Subcutaneous abdominal adipose tissue (tissue), 5 donors: ENCODE results near the gene PPP1R2C.

Experiments used
- H3K27ac ChIP-seq: one replicate; pipeline ENCODE4 v1.7.0; 2013; ENCODE audit warnings: low read depth, mild to moderate bottlenecking, inconsistent platforms, low read length, moderate library complexity
- H3K27me3 ChIP-seq, 5 donors: one replicate each; pipeline ENCODE4 v1.7.0; 2013; ENCODE audit warnings: low read length in 5 of 5, inconsistent platforms in 1 of 5; ENCODE audit not compliant: control insufficient read depth in 5 of 5, insufficient read depth in 4 of 5
- H3K36me3 ChIP-seq, 5 donors: one replicate each; pipeline ENCODE4 v1.7.0; 2013; ENCODE audit warnings: low read length in 5 of 5; ENCODE audit not compliant: control insufficient read depth in 5 of 5, insufficient read depth in 5 of 5
- H3K4me1 ChIP-seq, 5 donors: one replicate each; pipeline ENCODE4 v1.7.0; 2013; ENCODE audit warnings: low read length in 5 of 5, mild to moderate bottlenecking in 3 of 5, moderate library complexity in 1 of 5; ENCODE audit not compliant: control insufficient read depth in 5 of 5, insufficient read depth in 5 of 5
- H3K4me3 ChIP-seq, 5 donors: one replicate each; pipeline ENCODE4 v1.7.0; 2013; ENCODE audit warnings: low read length in 5 of 5, low read depth in 1 of 5
- H3K9ac ChIP-seq, 5 donors: one replicate each; pipeline ENCODE4 v1.7.0; 2013; ENCODE audit warnings: low read length in 5 of 5, mild to moderate bottlenecking in 4 of 5, moderate library complexity in 3 of 5
- H3K9me3 ChIP-seq, 5 donors: one replicate each; pipeline ENCODE4 v1.7.0; 2013; ENCODE audit warnings: low read length in 5 of 5; ENCODE audit not compliant: control insufficient read depth in 5 of 5
- donor health status: healthy.
- donor health status: healthy.
- donor health status: healthy.
- donor health status: healthy.
- donor health status: healthy.

PPP1R2C gene

GRCh38 chrX:42752730-42753129 is 25.2 kb downstream of the PPP1R2C start:
- Histone ChIP-seq H3K4me1 (peaks cover 2 to 13% (median 9%) of the 10 kb centered on the region in 5 donors), H3K36me3 (no peaks in the 10 kb centered on the region), H3K27me3 (peaks cover 0 to 8% (median 0%) of the 10 kb centered on the region in 5 donors), H3K4me3 (no peak overlapping the region), H3K9ac (no peak overlapping the region), H3K9me3 (no peaks in the 10 kb centered on the region), H3K27ac (no peak overlapping the region)

GRCh38 chrX:42751573-42751972 is 26.4 kb downstream of the PPP1R2C start:
- H3K4me3 ChIP-seq = no peak overlapping the region
- no peak overlapping the region for H3K9ac ChIP-seq
- H3K9me3 ChIP-seq = no peaks in the 10 kb centered on the region
- H3K36me3 ChIP-seq = no peaks in the 10 kb centered on the region
- no peak overlapping the region for H3K27ac ChIP-seq
- H3K27me3 ChIP-seq = peaks cover 0 to 8% (median 2%) of the 10 kb centered on the region in 5 donors
- peaks cover 2 to 14% (median 13%) of the 10 kb centered on the region in 5 donors for H3K4me1 ChIP-seq

- Histone ChIP-seq H3K27me3 (peaks cover 0 to 8% (median 2%) of the 10 kb centered on the region in 5 donors), H3K27ac (no peak overlapping the region), H3K36me3 (no peaks in the 10 kb centered on the region), H3K4me1 (peaks cover 0 to 7% (median 0%) of the 10 kb centered on the region in 5 donors), H3K4me3 (no peak overlapping the region), H3K9me3 (no peaks in the 10 kb centered on the region), H3K9ac (no peak overlapping the region)
Observed at GRCh38 chrX:42748067-42748850, 29.7 kb downstream of the PPP1R2C start.

GRCh38 chrX:42746606-42747005 is 31.4 kb downstream of the PPP1R2C start:
- no peak overlapping the region for H3K27ac ChIP-seq
- no peaks in the 10 kb centered on the region for H3K9me3 ChIP-seq
- no peaks in the 10 kb centered on the region for H3K36me3 ChIP-seq
- H3K4me1 ChIP-seq = peaks cover 0 to 7% (median 0%) of the 10 kb centered on the region in 5 donors
- H3K9ac ChIP-seq = no peak overlapping the region
- no peak overlapping the region for H3K4me3 ChIP-seq
- H3K27me3 ChIP-seq = peaks cover 0 to 6% (median 2%) of the 10 kb centered on the region in 5 donors

- Histone ChIP-seq H3K36me3 (no peaks in the 10 kb centered on the region), H3K9ac (no peak overlapping the region), H3K9me3 (no peaks in the 10 kb centered on the region), H3K27ac (no peak overlapping the region), H3K27me3 (peaks cover 0 to 3% (median 0%) of the 10 kb centered on the region in 5 donors), H3K4me1 (peaks cover 0 to 4% (median 0%) of the 10 kb centered on the region in 5 donors), H3K4me3 (no peak overlapping the region)
Observed at GRCh38 chrX:42740456-42740855, 37.5 kb downstream of the PPP1R2C start.

- Histone ChIP-seq H3K36me3 (no peaks in the 10 kb centered on the region), H3K4me1 (peaks cover 0 to 4% (median 0%) of the 10 kb centered on the region in 5 donors), H3K27ac (no peak overlapping the region)
Observed at GRCh38 chrX:42739741-42740140, 38.2 kb downstream of the PPP1R2C start.

GRCh38 chrX:42739258-42739657 is 38.7 kb downstream of the PPP1R2C start:
- H3K9ac ChIP-seq = no peak overlapping the region
- no peak overlapping the region for H3K27ac ChIP-seq
- no peak overlapping the region for H3K4me3 ChIP-seq
- peaks cover 0 to 4% (median 0%) of the 10 kb centered on the region in 5 donors for H3K4me1 ChIP-seq
- H3K9me3 ChIP-seq = no peaks in the 10 kb centered on the region
- H3K27me3 ChIP-seq = peaks cover 0 to 3% (median 0%) of the 10 kb centered on the region in 5 donors
- no peaks in the 10 kb centered on the region for H3K36me3 ChIP-seq

More at GRCh38 chrX:42739741-42740140, 38.2 kb downstream of the PPP1R2C start:
- H3K9me3 ChIP-seq = no peaks in the 10 kb centered on the region
- peaks cover 0 to 3% (median 0%) of the 10 kb centered on the region in 5 donors for H3K27me3 ChIP-seq
- no peak overlapping the region for H3K4me3 ChIP-seq
- no peak overlapping the region for H3K9ac ChIP-seq

- no peak overlapping the region for H3K27ac ChIP-seq
- H3K27me3 ChIP-seq = peaks cover 0 to 3% (median 0%) of the 10 kb centered on the region in 5 donors
- peaks cover 0 to 4% (median 0%) of the 10 kb centered on the region in 5 donors for H3K4me1 ChIP-seq
Observed at GRCh38 chrX:42738552-42738951, 39.4 kb downstream of the PPP1R2C start.

GRCh38 chrX:42735250-42735649 is 42.7 kb downstream of the PPP1R2C start:
- H3K9ac ChIP-seq = no peak overlapping the region
- H3K4me1 ChIP-seq = peaks cover 0 to 4% (median 0%) of the 10 kb centered on the region in 5 donors

More at GRCh38 chrX:42738552-42738951, 39.4 kb downstream of the PPP1R2C start:
- Histone ChIP-seq H3K9ac (no peak overlapping the region), H3K36me3 (no peaks in the 10 kb centered on the region), H3K9me3 (no peaks in the 10 kb centered on the region), H3K4me3 (no peak overlapping the region)

GRCh38 chrX:42732506-42732905 is 45.5 kb downstream of the PPP1R2C start:
- Histone ChIP-seq H3K9me3 (peaks cover 0 to 8% (median 0%) of the 10 kb centered on the region in 5 donors), H3K4me1 (no peaks in the 10 kb centered on the region), H3K4me3 (no peak overlapping the region), H3K9ac (no peak overlapping the region), H3K27me3 (no peaks in the 10 kb centered on the region), H3K36me3 (no peaks in the 10 kb centered on the region), H3K27ac (no peak overlapping the region)

More at GRCh38 chrX:42735250-42735649, 42.7 kb downstream of the PPP1R2C start:
- no peaks in the 10 kb centered on the region for H3K36me3 ChIP-seq
- no peak overlapping the region for H3K4me3 ChIP-seq
- H3K27ac ChIP-seq = no peak overlapping the region
- H3K9me3 ChIP-seq = no peaks in the 10 kb centered on the region
- no peaks in the 10 kb centered on the region for H3K27me3 ChIP-seq
